ENCODE results near the gene ITPKB. TPM values are rescaled to one million over a fixed set of nuclear protein-coding genes. Genes with fewer than 3 reads are reported as not detected.

Gene ITPKB
- total RNA-seq, 1 experiment from 2014 or later = 17.7 TPM

DNA sequence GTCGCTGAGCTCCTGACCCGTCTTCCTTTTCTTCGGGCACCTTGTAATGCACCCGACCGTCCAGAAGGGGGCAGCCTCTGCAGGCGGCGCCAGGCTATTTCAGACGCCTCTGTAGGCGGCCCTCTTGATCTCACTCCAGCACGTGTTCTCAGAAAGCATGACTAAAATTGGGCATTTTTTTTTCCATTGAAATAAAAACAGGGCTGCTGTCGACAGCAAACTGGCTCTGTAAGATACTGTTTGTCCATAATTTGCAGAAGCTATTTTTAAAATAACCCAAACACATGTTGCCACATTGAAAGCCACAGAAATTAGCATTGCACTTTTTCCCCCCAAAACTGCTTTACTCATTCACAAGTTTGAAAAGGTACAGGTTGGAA, 112.5 kb downstream of the ITPKB start:
- ATAC-seq (peak; percentile 79), DNase-seq (peak; percentile 88)
- BruUV-seq (replicated peaks) = no TSS peak
- no peaks in the 10 kb centered on the region for H3K36me3 ChIP-seq (ENCODE audit: low read depth, low read length)
- no peak overlapping the region for H3K4me3 ChIP-seq (ENCODE audit: low read length)
- peak overlapping the region; percentile 43 for H2AFZ ChIP-seq (ENCODE audit: low read length)
- peaks cover 13% of the 10 kb centered on the region for H3K4me1 ChIP-seq (ENCODE audit: insufficient read depth, low read length)
- peaks cover 10% of the 10 kb centered on the region for H3K9me3 ChIP-seq (ENCODE audit: low read length)
- no peaks in the 10 kb centered on the region for H3K79me2 ChIP-seq (ENCODE audit: low read length)
- no peaks in the 10 kb centered on the region for H3K27me3 ChIP-seq (ENCODE audit: low read length)
- POLR2A ChIA-PET (ENCODE audit: unreplicated experiment) = interaction anchor here (0.6 kb wide), 1 partner anchor 319 kb away, joined by 3 read pairs; no protein-coding TSS in a partner anchor
- TF ChIP-seq EZH2 (IDR thresholded peaks at IDR 0.05; ENCODE audit: low read length, unreplicated experiment) (no peak), EZH2phosphoT487 (IDR thresholded peaks at IDR 0.05; ENCODE audit: borderline replicate concordance, low read length) (no peak)
- TF ChIP-seq, protein P1, sequence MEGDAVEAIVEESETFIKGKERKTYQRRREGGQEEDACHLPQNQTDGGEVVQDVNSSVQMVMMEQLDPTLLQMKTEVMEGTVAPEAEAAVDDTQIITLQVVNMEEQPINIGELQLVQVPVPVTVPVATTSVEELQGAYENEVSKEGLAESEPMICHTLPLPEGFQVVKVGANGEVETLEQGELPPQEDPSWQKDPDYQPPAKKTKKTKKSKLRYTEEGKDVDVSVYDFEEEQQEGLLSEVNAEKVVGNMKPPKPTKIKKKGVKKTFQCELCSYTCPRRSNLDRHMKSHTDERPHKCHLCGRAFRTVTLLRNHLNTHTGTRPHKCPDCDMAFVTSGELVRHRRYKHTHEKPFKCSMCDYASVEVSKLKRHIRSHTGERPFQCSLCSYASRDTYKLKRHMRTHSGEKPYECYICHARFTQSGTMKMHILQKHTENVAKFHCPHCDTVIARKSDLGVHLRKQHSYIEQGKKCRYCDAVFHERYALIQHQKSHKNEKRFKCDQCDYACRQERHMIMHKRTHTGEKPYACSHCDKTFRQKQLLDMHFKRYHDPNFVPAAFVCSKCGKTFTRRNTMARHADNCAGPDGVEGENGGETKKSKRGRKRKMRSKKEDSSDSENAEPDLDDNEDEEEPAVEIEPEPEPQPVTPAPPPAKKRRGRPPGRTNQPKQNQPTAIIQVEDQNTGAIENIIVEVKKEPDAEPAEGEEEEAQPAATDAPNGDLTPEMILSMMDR (conservative IDR thresholded peaks at IDR 0.05; ENCODE audit: low read depth, low read length) = peak; percentile 100
- H3K9ac ChIP-seq (ENCODE audit: low read length) = no peak overlapping the region
- H3K9me2 ChIP-seq (replicated peaks; ENCODE audit: low read length) = no peaks in the 10 kb centered on the region
- peak overlapping the region; percentile 14; the same call in 1 of the 2 replicates for H3K4me2 ChIP-seq (ENCODE audit: low read length)
- H3K27ac ChIP-seq (ENCODE audit: low read length) = no peak overlapping the region
- no peaks in the 10 kb centered on the region for H4K20me1 ChIP-seq (ENCODE audit: low read length)
- intact Hi-C loops (cut with micrococcal nuclease) = loop anchor here (2.0 kb wide), 1 partner anchor 202 kb away; no protein-coding TSS in a partner anchor
- no peaks in the 10 kb centered on the region for H3F3A ChIP-seq (ENCODE audit: low read length, unreplicated experiment)
- CTCF ChIA-PET = interaction anchor here (0.5 to 1.0 kb wide), 16 partner anchors 14 to 324 kb away, joined by 3 to 21 read pairs (median 4); no protein-coding TSS in a partner anchor

DNA sequence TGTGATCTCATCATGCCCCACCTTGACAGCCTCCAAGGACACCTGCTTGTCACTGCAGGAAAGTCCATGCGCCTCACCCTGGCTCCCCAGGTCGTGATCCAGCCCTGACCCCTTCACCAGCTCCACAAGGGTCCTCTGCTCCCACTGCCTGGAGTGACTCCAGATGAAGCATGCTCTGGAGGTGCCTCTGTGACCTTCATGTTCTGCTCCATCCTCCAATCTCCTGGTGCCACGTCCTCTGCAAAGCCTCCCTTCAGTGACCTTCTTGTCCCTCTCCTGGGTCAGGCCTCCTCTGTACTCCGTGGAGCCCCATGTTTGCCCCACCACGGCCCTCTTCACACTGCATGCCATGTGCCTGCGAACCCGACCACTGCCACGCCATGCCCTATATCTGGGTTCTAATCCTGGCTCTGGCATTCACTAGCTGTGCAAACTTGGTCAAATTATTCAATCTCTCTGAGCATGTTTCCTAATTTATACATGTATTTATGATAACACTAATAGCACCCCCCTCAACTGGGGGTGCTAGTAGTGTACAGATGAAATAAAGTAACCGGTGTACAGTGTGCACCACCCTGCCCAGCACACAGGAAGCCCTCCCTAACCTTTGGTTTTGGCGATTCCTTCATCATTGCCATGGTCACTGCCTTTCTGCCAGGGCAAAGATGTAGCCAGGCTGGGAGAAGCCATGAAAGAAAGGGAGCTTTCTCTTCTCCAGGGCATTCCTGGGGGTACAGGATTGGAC, 113.1 kb downstream of the ITPKB start:
- Histone ChIP-seq H3K4me1 (ENCODE audit: insufficient read depth, low read length) (peaks cover 13% of the 10 kb centered on the region), H3K9me3 (ENCODE audit: low read length) (peaks cover 15% of the 10 kb centered on the region), H3K27me3 (ENCODE audit: low read length) (no peaks in the 10 kb centered on the region), H3K36me3 (ENCODE audit: low read depth, low read length) (no peaks in the 10 kb centered on the region), H3K27ac (ENCODE audit: low read length) (no peak overlapping the region), H3K9me2 (replicated peaks; ENCODE audit: low read length) (no peaks in the 10 kb centered on the region), H2AFZ (ENCODE audit: low read length) (peak overlapping the region; percentile 43), H4K20me1 (ENCODE audit: low read length) (no peaks in the 10 kb centered on the region), H3K79me2 (ENCODE audit: low read length) (no peaks in the 10 kb centered on the region), H3K9ac (ENCODE audit: low read length) (no peak overlapping the region), H3K4me3 (ENCODE audit: low read length) (no peak overlapping the region), H3K4me2 (ENCODE audit: low read length) (peak overlapping the region; percentile 14; the same call in 1 of the 2 replicates), H3F3A (ENCODE audit: low read length, unreplicated experiment) (no peaks in the 10 kb centered on the region)
- ChIA-PET POLR2A (ENCODE audit: unreplicated experiment) (interaction anchor here (0.6 kb wide), 1 partner anchor 320 kb away, joined by 3 read pairs; no protein-coding TSS in a partner anchor), CTCF (interaction anchor here (0.5 to 1.0 kb wide), 16 partner anchors 13 to 324 kb away, joined by 3 to 21 read pairs (median 4); no protein-coding TSS in a partner anchor)
- TF ChIP-seq, protein P1 (conservative IDR thresholded peaks at IDR 0.05; ENCODE audit: low read depth, low read length) = no peak
- no peak for TF ChIP-seq EZH2phosphoT487 (IDR thresholded peaks at IDR 0.05; ENCODE audit: borderline replicate concordance, low read length)
- no peak for TF ChIP-seq EZH2 (IDR thresholded peaks at IDR 0.05; ENCODE audit: low read length, unreplicated experiment)
- DNase-seq (no peak), ATAC-seq (no peak; the same call in 1 of the 2 replicates)
- BruUV-seq (replicated peaks) = no TSS peak
- intact Hi-C loops (cut with micrococcal nuclease) = loop anchor here (2.0 kb wide), 1 partner anchor 203 kb away; no protein-coding TSS in a partner anchor

DNA sequence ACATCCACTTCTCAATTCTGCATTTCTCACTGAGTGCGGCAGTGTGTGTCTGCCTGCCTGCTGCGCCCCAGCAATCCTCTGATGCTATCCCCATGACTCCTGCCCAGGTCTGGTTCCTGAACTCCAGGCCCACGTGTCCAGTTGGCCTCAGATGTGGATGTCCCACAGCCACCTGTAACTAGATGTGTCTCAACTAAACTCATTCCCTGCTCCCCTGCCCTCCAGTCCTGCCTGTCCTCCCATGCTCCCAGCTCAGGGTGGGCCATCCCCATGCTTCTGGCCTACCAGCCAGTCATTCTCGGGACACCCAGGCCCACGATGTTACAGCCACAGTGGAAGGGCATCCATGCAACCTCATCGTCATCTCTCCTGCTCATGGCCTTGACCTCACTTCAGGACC, 113.8 kb downstream of the ITPKB start:
- no peak overlapping the region for H3K9ac ChIP-seq (ENCODE audit: low read length)
- intact Hi-C loops (cut with micrococcal nuclease) = no loop called here
- no peaks in the 10 kb centered on the region for H3K36me3 ChIP-seq (ENCODE audit: low read depth, low read length)
- H4K20me1 ChIP-seq (ENCODE audit: low read length) = no peaks in the 10 kb centered on the region
- no peak for DNase-seq
- no peaks in the 10 kb centered on the region for H3K9me2 ChIP-seq (replicated peaks; ENCODE audit: low read length)
- no peaks in the 10 kb centered on the region for H3K27me3 ChIP-seq (ENCODE audit: low read length)
- H3K9me3 ChIP-seq (ENCODE audit: low read length) = peaks cover 17% of the 10 kb centered on the region
- ChIA-PET CTCF (no interaction called here), POLR2A (ENCODE audit: unreplicated experiment) (no interaction called here)
- H2AFZ ChIP-seq (ENCODE audit: low read length) = no peak overlapping the region
- TF ChIP-seq, protein P1 (conservative IDR thresholded peaks at IDR 0.05; ENCODE audit: low read depth, low read length) = no peak
- TF ChIP-seq EZH2 (IDR thresholded peaks at IDR 0.05; ENCODE audit: low read length, unreplicated experiment) = no peak
- TF ChIP-seq EZH2phosphoT487 (IDR thresholded peaks at IDR 0.05; ENCODE audit: borderline replicate concordance, low read length) = no peak
- no peaks in the 10 kb centered on the region for H3F3A ChIP-seq (ENCODE audit: low read length, unreplicated experiment)
- peaks cover 13% of the 10 kb centered on the region for H3K4me1 ChIP-seq (ENCODE audit: insufficient read depth, low read length)
- H3K4me3 ChIP-seq (ENCODE audit: low read length) = no peak overlapping the region
- H3K27ac ChIP-seq (ENCODE audit: low read length) = peak overlapping the region; percentile 16; the same call in 1 of the 2 replicates
- BruUV-seq (replicated peaks) = no TSS peak
- ATAC-seq = no peak
- no peak overlapping the region for H3K4me2 ChIP-seq (ENCODE audit: low read length)
- H3K79me2 ChIP-seq (ENCODE audit: low read length) = no peaks in the 10 kb centered on the region

All from PC-3 (cell line).